NCI-H2196 (cell line): ENCODE results near the gene FAAH2.
"Not testable (repeated sequence)": the region's sequence is repeated elsewhere in the genome, so short reads cannot be mapped to it uniquely, and the experiment has no call there.

ENCODE experiments used
- DNase-seq: peaks from one replicate; lab custom pipeline; 2025; ENCODE audit not compliant: unreplicated experiment; lab: John Stamatoyannopoulos, UW

The FAAH2 gene

GRCh38 chrX:57379296-57379695 lies 92.8 kb downstream of the FAAH2 start:
- no peak for DNase-seq

- DNase-seq: no peak
These were observed 93.7 kb downstream of the FAAH2 start for GRCh38 chrX:57380026-57380796.

GRCh38 chrX:57394162-57394561 lies 107.7 kb downstream of the FAAH2 start:
- DNase-seq: not testable (repeated sequence)

GRCh38 chrX:57403191-57403590 lies 116.7 kb downstream of the FAAH2 start:
- not testable (repeated sequence) for DNase-seq

- no peak for DNase-seq
These were observed 119.6 kb downstream of the FAAH2 start for GRCh38 chrX:57406149-57406548.

GRCh38 chrX:57417827-57418226 lies 131.3 kb downstream of the FAAH2 start:
- no peak for DNase-seq

GRCh38 chrX:57422289-57422688 lies 135.8 kb downstream of the FAAH2 start:
- DNase-seq: no peak

GRCh38 chrX:57422790-57423189 lies 136.3 kb downstream of the FAAH2 start:
- no peak for DNase-seq

GRCh38 chrX:57445076-57445475 lies 158.6 kb downstream of the FAAH2 start:
- DNase-seq: no peak

GRCh38 chrX:57445832-57446231 lies 159.3 kb downstream of the FAAH2 start:
- no peak for DNase-seq

- no peak for DNase-seq
These were observed 161.3 kb downstream of the FAAH2 start for GRCh38 chrX:57447856-57448255.

GRCh38 chrX:57451426-57452020 lies 165.0 kb downstream of the FAAH2 start:
- no peak for DNase-seq

GRCh38 chrX:57453901-57454300 lies 167.4 kb downstream of the FAAH2 start:
- no peak for DNase-seq

- DNase-seq: no peak
These were observed 195.0 kb downstream of the FAAH2 start for GRCh38 chrX:57481514-57481913.

GRCh38 chrX:57516491-57516890 lies 230.0 kb downstream of the FAAH2 start:
- no peak for DNase-seq

- DNase-seq: no peak
These were observed 233.1 kb downstream of the FAAH2 start for GRCh38 chrX:57519578-57520118.

- DNase-seq: peak; percentile 0
These were observed 242.3 kb downstream of the FAAH2 start for GRCh38 chrX:57528670-57529255.
